Liver (tissue), 9 donors: ENCODE data around the gene YARS2. TPM values are rescaled to one million over a fixed set of nuclear protein-coding genes. Genes with fewer than 3 reads are reported as not detected.
"Not testable (repeated sequence)": the region's sequence is repeated elsewhere in the genome, so short reads cannot be mapped to it uniquely, and the experiment has no call there.

Source experiments
- DNase-seq: peaks from one replicate; pipeline ENCODE4 v3.0.0-alpha.2; 2017; ENCODE audit warnings: low spot score
- H3K27ac ChIP-seq, 2 donors: one replicate each; pipeline ENCODE4 v1.7.0; 2013; ENCODE audit warnings: inconsistent platforms in 2 of 2, low read length in 2 of 2, control low read depth in 1 of 2, low read depth in 1 of 2, mild to moderate bottlenecking in 1 of 2
- H3K27me3 ChIP-seq, 4 donors: one replicate each; pipeline versions ENCODE4 v1.6.1 to v1.7.0; 2013; ENCODE audit warnings: low read length in 3 of 4, inconsistent platforms in 1 of 4, mild to moderate bottlenecking in 1 of 4, moderate library complexity in 1 of 4; ENCODE audit not compliant: control insufficient read depth in 4 of 4, insufficient read depth in 4 of 4
- H3K36me3 ChIP-seq, 4 donors: one replicate each; pipeline versions ENCODE4 v1.6.1 to v1.7.0; 2013; ENCODE audit warnings: low read length in 3 of 4, mild to moderate bottlenecking in 3 of 4, low read depth in 1 of 4, moderate library complexity in 1 of 4; ENCODE audit not compliant: control insufficient read depth in 4 of 4, insufficient read depth in 3 of 4
- H3K4me1 ChIP-seq, 4 donors: one replicate each; pipeline versions ENCODE4 v1.6.1 to v1.7.0; 2013; ENCODE audit warnings: low read length in 3 of 4, mild to moderate bottlenecking in 3 of 4, moderate library complexity in 1 of 4; ENCODE audit not compliant: control insufficient read depth in 4 of 4, insufficient read depth in 4 of 4
- H3K4me3 ChIP-seq, 3 donors: one replicate each; pipeline versions ENCODE4 v1.6.1 to v1.7.0; 2013; ENCODE audit warnings: low read length in 3 of 3, control low read depth in 1 of 3, low read depth in 1 of 3, mild to moderate bottlenecking in 1 of 3
- H3K9ac ChIP-seq, 2 donors: one replicate each; pipeline ENCODE4 v1.7.0; 2013; ENCODE audit warnings: low read length in 2 of 2, mild to moderate bottlenecking in 2 of 2, moderate library complexity in 2 of 2, control low read depth in 1 of 2, low read depth in 1 of 2
- H3K9me3 ChIP-seq, 4 donors: one replicate each; pipeline versions ENCODE4 v1.6.1 to v1.7.0; 2013; ENCODE audit warnings: low read length in 3 of 4; ENCODE audit not compliant: control insufficient read depth in 4 of 4
- ATF3 ChIP-seq: IDR thresholded peaks from 2 replicates; pipeline ENCODE4 v1.6.1; 2016; ENCODE audit warnings: antibody characterized with exemption
- CTCF ChIP-seq: fragments of 150-350 bp; IDR thresholded peaks from 2 replicates; pipeline ENCODE4 v1.5.1; 2017; ENCODE audit warnings: improper control_type of control experiment, low read depth, low read length; ENCODE audit not compliant: missing input control
- EGR1 ChIP-seq, 2 donors: IDR thresholded peaks; 2 replicates each; pipeline ENCODE4 v1.6.1; 2016 to 2018; ENCODE audit warnings: antibody characterized with exemption in 2 of 2, low read depth in 2 of 2
- FOXA1 ChIP-seq: IDR thresholded peaks from 2 replicates; pipeline ENCODE4 v1.6.1; 2016; ENCODE audit warnings: antibody characterized with exemption
- FOXA2 ChIP-seq: IDR thresholded peaks from 2 replicates; pipeline ENCODE4 v1.6.1; 2016; ENCODE audit warnings: antibody characterized with exemption
- GABPA ChIP-seq, 2 donors: IDR thresholded peaks in 1 of 2; conservative IDR thresholded peaks in 1 of 2; 2 replicates each; pipeline ENCODE4 v1.6.1; 2016; ENCODE audit warnings: antibody characterized with exemption in 2 of 2, mild to moderate bottlenecking in 1 of 2, moderate library complexity in 1 of 2
- HNF4A ChIP-seq, 2 donors: conservative IDR thresholded peaks; 2 replicates each; pipeline ENCODE4 v1.6.1; 2016; ENCODE audit warnings: antibody characterized with exemption in 2 of 2, mild to moderate bottlenecking in 2 of 2
- HNF4G ChIP-seq: IDR thresholded peaks from 2 replicates; pipeline ENCODE4 v1.6.1; 2016; ENCODE audit warnings: antibody characterized with exemption
- JUND ChIP-seq, 2 donors: IDR thresholded peaks; 2 replicates each; pipeline ENCODE4 v1.6.1; 2016; ENCODE audit warnings: antibody characterized with exemption in 2 of 2
- MAX ChIP-seq: IDR thresholded peaks from 2 replicates; pipeline ENCODE4 v1.6.1; 2016; ENCODE audit warnings: antibody characterized with exemption
- NR2F2 ChIP-seq: IDR thresholded peaks from 2 replicates; pipeline ENCODE4 v1.6.1; 2016; ENCODE audit warnings: antibody characterized with exemption
- RAD21 ChIP-seq, 2 donors: IDR thresholded peaks; 2 replicates each; pipeline ENCODE4 v1.6.1; 2016; ENCODE audit warnings: antibody characterized with exemption in 2 of 2, mild to moderate bottlenecking in 2 of 2
- REST ChIP-seq: IDR thresholded peaks from 2 replicates; pipeline ENCODE4 v1.6.1; 2016; ENCODE audit warnings: antibody characterized with exemption, mild to moderate bottlenecking
- RXRA ChIP-seq, 2 donors: IDR thresholded peaks; 2 replicates each; pipeline ENCODE4 v1.6.1; 2017 to 2018; ENCODE audit warnings: antibody characterized with exemption in 2 of 2, mild to moderate bottlenecking in 1 of 2
- SP1 ChIP-seq: IDR thresholded peaks from 2 replicates; pipeline ENCODE4 v1.6.1; 2018; ENCODE audit warnings: antibody characterized with exemption, mild to moderate bottlenecking
- TAF1 ChIP-seq: conservative IDR thresholded peaks from 2 replicates; pipeline ENCODE4 v1.6.1; 2016; ENCODE audit warnings: antibody characterized with exemption, mild to moderate bottlenecking
- YY1 ChIP-seq: IDR thresholded peaks from 2 replicates; pipeline ENCODE4 v1.6.1; 2016; ENCODE audit warnings: antibody characterized with exemption, mild to moderate bottlenecking
- ZBTB33 ChIP-seq: IDR thresholded peaks from 2 replicates; pipeline ENCODE4 v1.6.1; 2016; ENCODE audit warnings: antibody characterized with exemption
- WGBS: extraction: QIAGEN DNeasy Blood & Tissue Kit; methylation state at CpG from one replicate; pipeline ENCODE4 v1.1.7; 2013; 5-methylcytosine and 5-hydroxymethylcytosine counted together
- polyA plus RNA-seq, 2 donors: library from polyadenylated mRNA; stranded (reverse) in 1 of 2; unstranded in 1 of 2; fragments of 200-250 nt in 1 of 2; fragments of >200 nt in 1 of 2; fragmentation: Nextera tagmentation in 1 of 2; extraction: Ambion mirVana in 1 of 2; gene quantifications; one replicate each; pipeline versions ENCODE4 v1.2.1 to v1.2.3, GENCODE V29; 2013 to 2015
- total RNA-seq, 2 donors: library from RNA; depleted of rRNA; stranded (reverse); fragments of >200 nt; gene quantifications; one replicate each; pipeline ENCODE4 v1.2.3, GENCODE V29; 2014
- donor health status: healthy.
- donor health status: healthy.
- donor health status: healthy.
- donor health status: healthy.
- donor health status: healthy.

YARS2 gene
- total and polyA plus RNA-seq, 4 donors: 7.4 to 16.4 (median 10.4) TPM

GRCh38 chr12:32725308-32725707, 30.4 kb downstream of the YARS2 start:
- H3K9me3 ChIP-seq, DNase-seq, H3K4me1 ChIP-seq, H3K4me3 ChIP-seq, H3K27me3 ChIP-seq, H3K27ac ChIP-seq, H3K9ac ChIP-seq: not testable (repeated sequence)
- WGBS: 96% methylated on average over 3 of the region's 3 CpGs
- peaks cover 7 to 25% (median 15%) of the 10 kb centered on the region in 4 donors for H3K36me3 ChIP-seq

- H3K9ac ChIP-seq: no peak overlapping the region
- no peaks in the 10 kb centered on the region for H3K4me1 ChIP-seq
- H3K9me3 ChIP-seq: no peaks in the 10 kb centered on the region
- no peak overlapping the region for H3K4me3 ChIP-seq
- WGBS: 95% methylated on average over 2 of the region's 2 CpGs
- no peaks in the 10 kb centered on the region for H3K27me3 ChIP-seq
- peaks cover 4 to 7% (median 5%) of the 10 kb centered on the region in 4 donors for H3K36me3 ChIP-seq
- no peak for DNase-seq
- TF ChIP-seq GABPA (IDR thresholded peaks at IDR 0.05 in 1 of 2, conservative IDR thresholded peaks at IDR 0.05 in 1 of 2) (no peak), RAD21 (IDR thresholded peaks at IDR 0.05) (no peak), JUND (IDR thresholded peaks at IDR 0.05) (no peak), CTCF (no peak), REST (no peak), FOXA2 (no peak), YY1 (no peak), HNF4A (conservative IDR thresholded peaks at IDR 0.05) (no peak), MAX (no peak), TAF1 (no peak), ZBTB33 (no peak), SP1 (no peak), ATF3 (no peak), HNF4G (no peak), FOXA1 (no peak), NR2F2 (no peak), EGR1 (IDR thresholded peaks at IDR 0.05; ENCODE audit: low read depth in 2 of 2) (no peak), RXRA (IDR thresholded peaks at IDR 0.05) (no peak)
- H3K27ac ChIP-seq: no peak overlapping the region
Measured at GRCh38 chr12:32718926-32719325, 36.8 kb downstream of the YARS2 start.
